ENCODE data around the gene C16orf92.

Gene C16orf92

DNA sequence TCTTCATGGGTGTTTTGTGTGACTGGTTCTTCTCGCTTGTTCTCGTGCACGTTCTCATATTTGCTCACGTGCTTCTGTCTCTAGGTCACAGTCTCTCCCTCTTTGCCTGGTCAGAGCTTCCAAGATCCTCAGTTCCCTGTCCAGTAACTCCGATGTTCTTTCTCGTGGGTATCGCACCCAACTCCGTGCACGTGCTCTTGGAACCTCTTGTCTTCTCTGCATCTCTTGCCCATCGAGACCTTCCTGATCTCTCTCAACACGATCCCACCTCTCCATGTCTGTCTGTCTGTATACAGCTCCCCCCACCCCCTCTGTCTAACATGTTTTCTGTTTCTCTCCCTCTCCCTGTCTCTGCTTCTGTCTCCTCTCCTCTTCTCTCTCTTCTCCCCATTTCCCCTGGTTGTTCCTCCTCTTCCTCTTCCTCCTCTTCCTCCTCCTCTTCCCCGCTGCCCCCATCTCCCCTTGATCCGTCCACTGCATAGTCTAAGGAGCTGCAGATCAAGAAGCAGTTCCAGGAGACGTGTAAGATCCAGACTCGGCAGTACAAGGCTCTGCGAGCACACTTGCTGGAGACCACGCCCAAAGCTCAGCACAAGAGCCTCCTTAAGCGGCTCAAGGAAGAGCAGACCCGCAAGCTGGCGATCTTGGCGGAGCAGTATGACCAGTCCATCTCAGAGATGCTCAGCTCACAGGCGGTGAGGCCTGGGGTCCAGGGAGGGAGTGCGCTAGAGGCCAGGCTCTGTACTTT lies 33.7 kb upstream of the C16orf92 start:
- no peak for FAIRE-seq

DNA sequence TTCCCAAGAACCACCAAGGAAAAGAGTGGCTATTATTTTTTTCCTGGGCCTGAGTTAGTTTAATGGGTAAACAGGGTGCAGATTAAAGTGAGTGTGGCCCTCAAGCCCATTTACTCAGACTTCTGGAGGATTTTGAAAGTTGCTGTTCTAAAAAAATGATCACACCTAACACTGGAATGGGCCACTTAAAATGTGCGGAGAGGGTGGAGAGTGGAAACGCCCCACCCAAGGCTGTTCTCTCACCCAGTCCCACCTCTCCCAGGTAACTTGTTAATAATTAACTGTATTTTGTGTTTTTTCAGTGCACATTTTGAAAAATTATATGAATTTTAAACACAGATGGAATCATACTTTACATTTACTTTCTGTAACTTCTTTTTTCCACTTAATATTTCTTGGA lies 33.0 kb upstream of the C16orf92 start:
- FAIRE-seq: no peak

DNA sequence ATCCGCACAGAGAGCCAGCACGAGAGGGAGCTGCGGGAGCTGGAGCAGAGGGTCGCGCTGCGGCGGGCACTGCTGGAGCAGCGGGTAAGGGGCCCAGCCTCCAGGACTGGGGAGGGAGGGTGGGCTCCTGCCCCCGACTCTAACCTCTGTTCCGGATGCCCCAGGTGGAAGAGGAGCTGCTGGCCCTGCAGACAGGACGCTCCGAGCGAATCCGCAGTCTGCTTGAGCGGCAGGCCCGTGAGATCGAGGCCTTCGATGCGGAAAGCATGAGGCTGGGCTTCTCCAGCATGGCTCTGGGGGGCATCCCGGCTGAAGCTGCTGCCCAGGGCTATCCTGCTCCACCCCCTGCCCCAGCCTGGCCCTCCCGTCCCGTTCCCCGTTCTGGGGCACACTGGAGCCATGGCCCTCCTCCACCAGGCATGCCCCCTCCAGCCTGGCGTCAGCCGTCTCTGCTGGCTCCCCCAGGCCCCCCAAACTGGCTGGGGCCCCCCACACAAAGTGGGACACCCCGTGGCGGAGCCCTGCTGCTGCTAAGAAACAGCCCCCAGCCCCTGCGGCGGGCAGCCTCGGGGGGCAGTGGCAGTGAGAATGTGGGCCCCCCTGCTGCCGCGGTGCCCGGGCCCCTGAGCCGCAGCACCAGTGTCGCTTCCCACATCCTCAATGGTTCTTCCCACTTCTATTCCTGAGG lies 32.0 kb upstream of the C16orf92 start:
- no peak for FAIRE-seq

DNA sequence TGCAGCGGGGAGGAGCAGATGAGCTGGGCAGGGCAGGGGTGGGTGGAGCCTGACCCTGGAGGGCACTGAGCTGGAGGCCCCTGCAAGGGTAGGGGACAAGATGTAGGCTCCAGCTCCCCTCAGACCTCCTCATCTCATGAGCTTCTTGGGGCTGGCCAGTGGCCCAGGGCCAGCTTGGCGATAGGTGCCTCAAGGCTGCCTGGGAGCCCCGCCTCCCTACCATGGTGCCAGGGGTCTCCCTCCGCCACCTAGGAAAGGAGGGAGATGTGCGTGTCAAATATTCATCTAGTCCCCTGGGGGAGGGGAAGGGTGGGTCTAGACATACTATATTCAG lies 31.5 kb upstream of the C16orf92 start:
- no peak for FAIRE-seq

DNA sequence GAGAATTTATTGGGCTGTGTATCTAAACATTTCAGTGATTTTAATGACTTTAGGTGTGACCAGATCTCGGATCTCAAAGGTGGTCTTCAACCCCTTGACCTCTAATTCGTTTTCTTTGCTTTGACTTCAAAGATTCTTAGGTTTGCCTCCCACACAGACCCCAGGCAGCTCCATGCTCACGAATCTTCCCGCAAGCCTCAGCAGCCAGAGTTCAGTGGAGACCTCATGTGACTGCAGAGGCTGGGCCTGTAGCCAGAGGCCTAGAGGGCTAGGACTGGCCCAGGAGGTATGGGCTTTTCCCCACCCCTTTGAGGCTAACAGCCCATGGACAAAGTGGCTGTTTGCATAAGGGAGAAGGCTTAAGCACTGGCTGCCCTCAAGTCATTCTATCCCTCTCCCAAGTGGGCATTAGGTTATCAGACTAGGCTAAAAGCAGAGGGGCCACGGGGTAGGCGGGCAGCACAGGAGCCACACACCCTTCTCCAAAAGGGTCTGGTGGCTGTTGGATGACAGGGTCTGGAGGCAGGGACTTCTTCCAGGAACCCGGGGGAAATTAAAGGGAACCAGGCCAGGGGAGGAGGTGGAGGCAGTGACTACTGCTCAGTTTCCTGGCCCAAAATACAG lies 30.5 kb upstream of the C16orf92 start:
- FAIRE-seq: no peak

DNA sequence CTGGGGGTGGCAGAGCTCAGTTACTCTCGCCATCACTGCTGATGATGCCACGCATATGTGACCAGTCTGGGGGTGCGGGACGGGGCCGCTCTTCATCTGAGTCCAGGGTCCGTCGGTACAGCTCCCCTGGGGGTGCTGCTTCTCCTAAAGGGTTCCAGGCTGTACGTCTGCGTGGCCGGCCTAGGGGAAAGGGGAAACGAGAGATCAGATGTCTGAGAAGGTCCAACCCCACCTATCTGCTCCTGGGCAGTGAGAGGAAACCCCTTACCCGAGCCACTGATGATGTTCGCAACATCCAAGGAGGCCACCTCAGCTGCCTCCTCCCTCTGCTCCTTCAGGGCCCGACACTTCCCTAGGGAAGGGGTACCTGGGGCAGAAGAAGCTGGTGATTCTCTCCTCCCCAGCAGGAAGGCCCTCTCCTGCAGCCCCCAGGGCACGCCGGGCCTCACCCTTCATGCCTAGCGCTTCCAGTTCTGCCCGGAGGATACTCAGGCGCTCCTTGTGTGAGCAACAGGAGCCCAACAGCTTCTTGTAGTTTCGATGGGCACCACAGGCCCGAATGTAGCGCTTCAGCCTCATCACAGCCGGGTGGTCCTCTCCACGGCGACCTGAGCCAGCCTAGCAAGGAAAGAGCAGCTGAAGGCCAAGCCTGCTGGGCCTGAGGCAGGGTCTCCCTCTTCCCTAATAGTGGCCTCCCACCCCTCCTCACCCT lies 29.7 kb upstream of the C16orf92 start:
- no peak for FAIRE-seq

DNA sequence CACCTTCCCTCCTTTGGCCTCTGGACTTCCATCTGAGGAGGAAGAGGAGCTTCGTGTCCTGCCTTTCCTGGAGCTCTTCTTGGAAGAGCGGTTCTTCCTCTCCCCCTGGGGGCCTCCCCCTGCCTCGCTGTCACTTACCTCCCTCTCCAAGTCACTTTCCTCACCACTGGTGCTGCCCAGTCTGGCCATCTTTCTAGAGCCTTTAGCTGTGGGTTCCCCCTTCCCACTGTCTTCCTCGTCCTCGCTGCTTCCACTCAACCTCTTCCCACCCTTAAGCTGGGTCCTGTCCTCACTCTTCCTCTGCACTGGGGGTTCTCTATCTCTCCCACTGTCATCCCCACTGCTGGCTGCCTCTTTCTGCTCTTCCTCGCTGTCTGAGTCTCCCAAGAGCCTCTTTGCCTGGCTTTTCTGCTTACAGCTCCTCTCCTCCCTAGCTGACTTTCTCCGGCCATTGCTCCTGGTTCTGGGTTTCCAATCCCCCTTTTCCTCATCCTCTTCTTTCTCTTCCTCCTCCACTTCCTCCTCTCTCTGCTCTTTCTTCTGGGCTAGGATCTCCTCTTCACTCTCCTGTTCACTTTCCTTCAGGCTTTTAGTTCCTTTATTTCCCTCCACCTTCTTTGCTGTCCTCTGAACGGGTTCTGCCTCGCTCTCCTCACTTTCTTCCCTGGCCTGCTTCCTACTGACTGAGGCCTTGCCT lies 28.9 kb upstream of the C16orf92 start:
- FAIRE-seq: no peak

DNA sequence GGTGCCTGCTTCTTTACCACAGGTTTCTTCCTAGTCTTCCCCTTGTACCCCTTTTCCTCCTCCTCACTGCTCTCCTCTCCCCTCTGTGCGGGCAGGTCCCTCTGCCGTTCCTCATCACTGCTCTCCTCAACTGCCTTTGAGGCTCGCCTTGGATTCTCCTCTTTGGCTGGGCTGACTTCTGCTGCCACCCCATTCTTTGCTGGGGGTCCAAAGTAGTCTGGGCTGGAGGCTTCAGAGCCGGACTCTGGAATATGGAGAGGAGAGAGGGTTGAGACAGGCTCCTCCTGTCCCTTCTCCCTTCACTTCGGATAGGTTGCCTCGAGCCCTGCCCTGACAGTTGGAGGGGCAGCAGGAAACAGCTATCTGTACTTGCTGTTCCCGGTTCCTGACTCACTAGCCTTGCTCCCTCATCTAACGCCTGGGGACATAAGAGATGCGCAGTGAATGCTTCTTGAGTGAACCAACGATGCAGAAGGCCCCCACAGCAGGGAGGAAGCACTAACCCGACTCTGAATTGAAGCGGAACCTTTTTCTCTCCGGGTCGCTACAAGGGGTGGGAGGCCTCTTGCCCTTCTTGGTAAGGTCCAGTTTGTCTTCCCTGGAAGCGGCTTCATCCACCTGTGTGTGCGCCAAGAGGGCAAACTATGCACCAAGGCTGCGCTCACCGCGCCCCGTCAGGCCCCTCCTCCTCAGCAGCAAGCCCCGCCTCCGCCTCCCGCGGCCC lies 28.2 kb upstream of the C16orf92 start:
- no peak for FAIRE-seq

DNA sequence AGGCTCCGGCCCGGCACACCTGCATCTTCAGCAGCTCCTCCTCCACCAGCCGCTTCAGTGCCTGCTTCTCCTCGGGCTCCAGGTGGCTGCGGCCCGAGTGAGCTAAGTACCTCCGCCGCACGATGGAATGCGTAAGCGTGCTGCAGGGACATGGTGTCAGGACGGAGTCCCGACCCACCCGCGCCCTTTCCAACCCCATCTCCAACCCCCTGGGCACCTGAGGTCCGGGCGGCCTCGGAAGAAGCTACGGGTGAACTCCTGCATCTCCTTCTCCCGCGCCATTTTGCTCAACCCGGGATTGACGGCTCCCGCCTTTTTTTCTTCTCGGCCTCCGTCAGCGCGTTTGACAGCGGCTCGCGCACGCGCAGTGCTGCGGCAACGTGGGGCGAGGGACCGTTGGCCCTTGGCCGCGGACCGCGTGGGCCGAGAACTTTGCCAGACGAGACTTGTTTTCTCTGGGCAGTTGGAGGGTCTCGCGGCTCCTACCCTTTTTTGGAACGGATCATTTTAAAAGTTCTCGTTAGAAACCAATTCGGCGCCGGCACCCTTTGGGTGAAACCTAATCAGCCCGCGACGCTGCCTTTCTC lies 27.6 kb upstream of the C16orf92 start, which contains the start of gene HIRIP3:
Gene HIRIP3 (minus strand): TSS at position 294 of the 587 bp plus-strand sequence. CDS start 12 bp downstream, at position 282.
- FAIRE-seq: no peak

DNA sequence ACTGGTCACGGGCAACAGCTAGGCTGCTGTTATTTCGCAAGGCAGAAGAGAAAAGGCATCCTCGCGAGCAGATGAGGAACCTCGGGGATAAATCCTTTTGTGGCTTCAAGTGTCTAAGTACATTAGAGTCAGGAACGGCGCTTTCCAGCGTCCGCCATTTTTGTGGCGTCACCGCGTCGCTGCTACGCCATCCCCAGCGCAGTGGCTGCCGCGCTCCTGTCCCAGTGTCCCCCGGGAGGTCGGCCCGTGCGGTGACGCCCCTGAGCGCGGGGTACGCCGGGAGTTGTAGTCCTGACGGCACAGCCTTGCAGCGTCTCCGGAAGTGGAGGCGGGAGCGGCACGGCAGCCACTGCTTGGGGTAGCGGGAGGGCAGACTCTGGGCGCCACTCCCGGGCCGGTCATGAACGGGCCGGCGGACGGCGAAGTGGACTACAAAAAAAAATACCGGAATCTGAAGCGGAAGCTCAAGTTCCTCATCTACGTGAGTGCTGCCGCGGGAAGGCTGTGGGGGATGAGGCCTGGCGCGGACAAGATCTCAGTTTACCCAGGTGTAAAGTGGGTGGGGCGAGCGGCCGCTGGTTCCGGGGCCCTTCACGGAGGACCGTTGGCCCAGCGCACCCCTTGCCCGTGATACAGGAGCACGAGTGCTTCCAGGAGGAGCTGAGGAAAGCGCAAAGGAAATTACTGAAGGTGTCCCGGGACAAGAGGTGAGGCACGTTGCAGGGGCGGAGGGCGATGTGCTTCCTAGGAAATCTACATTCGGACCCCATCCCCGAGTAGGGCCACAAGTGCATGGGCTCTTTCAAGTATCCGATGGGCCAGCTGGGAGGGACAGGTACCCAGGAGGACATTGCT lies 26.9 kb upstream of the C16orf92 start, which contains the start of gene INO80E:
Gene INO80E (plus strand): TSS at position 331 of the 855 bp plus-strand sequence. CDS start 70 bp downstream, at position 401.
- peak; percentile 94 for FAIRE-seq

DNA sequence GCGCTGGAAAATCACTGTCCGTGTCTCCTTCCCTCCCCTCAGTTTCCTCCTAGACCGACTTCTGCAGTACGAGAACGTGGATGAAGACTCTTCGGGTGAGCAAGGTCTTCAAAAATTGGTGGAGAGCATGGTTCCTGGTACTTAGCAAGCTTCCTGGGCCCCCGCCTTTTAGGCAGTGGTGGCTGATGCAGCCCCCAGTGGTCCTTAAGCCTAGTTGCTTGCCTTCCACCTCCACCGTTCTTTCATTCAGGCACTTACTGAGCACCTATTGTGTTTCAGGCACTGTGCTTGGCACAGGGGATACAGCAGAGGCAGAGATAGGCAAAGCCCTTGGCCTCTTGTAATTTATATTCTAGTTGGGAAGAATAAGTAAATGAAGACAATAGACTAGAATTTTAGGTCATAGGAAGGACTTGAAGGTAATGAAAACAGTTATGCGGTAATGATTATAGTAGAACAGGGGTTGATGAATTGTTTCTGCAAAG lies 26.2 kb upstream of the C16orf92 start:
- no peak for FAIRE-seq

DNA sequence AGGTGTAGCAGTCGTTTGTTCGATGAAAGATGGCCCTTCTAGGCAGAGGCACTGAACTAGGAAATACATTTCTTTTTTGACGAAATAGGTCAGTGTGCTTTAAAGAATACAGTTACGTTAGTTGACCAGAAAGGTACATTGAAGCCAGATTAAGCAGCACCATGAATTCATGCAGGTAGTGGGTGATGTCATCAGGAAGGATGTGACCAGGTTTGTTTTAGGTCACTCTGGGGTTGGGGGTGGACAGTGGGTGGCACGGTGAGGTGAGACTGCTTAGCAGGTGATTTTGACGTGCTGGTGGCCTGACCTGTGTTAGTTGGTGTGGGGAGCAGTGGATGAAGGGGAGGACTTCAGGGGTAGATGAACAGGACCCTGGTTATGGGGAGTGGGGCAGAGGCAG lies 23.4 kb upstream of the C16orf92 start:
- no peak for FAIRE-seq

DNA sequence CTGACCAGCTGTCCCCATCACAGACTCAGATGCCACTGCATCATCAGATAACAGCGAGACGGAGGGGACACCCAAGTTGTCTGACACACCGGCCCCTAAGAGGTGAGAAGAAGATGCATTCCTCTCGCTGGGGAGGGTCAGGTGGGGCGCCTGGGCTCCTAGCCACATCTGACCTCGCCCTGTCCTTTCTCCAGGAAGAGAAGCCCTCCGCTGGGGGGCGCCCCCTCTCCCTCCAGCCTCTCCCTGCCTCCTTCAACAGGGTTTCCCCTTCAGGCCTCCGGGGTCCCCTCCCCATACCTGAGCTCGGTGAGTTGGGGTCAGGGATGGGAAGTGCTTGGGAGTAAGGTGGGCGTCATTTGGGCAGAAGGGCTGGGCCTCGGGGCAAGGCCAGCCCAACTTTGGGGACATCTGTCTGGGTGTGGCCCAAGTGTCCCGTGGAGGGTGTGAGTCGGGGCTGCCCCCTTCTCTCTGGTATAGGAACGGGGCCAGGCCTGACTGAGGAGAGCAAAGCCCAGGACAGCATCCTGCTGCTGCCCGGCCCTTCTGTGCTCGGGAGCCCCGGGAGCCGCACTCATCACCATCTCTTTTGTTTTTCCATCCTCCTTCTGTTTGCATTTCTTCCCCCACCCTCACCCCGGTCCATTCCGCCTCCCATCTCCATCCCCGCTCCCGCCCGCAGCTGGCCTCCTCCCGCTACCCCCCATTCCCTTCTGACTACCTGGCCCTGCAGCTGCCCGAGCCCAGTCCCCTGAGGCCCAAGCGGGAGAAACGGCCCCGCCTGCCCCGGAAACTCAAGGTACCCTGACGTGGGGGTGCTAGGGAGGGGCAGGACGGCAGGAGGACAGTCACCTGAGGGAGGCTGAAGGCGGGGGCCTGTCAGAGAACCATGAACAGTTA lies 22.0 kb upstream of the C16orf92 start:
- no peak for FAIRE-seq

DNA sequence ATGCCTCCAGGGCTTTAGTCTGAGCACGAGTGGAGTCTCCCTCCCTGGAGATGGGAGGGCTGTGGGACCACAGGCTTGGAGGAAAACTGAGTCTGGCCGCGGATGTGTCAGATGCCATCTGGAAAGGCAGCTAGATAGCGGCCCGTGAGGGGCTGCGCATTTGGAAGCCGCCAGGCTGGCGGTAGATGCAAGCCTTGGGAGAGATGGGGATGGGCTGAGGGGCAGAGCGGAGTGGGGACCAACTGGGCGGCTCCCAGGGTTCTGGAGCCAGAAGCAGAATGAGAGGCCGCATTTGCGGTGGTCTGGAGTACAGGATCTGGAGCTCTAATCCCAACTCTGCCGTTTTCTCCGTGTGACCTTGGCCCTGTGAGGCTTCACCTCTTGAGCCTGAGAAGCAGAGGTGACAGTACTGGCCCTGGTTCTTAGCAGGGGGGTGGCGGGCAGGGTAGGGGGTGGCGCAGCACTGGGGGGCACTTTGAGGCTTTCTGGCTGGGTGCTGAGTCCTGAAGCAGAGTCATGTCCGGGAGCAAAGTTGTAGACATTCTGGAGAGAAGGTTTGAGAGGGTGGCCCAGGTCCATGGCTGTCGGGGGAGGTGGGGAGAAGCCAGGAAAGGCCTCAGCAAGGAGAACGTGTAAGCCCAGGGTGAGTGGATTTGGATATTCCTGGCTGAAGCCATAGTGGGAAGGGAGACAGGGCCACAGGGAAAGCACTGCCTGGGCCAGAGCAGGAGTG lies 20.2 kb upstream of the C16orf92 start:
- FAIRE-seq: no peak

DNA sequence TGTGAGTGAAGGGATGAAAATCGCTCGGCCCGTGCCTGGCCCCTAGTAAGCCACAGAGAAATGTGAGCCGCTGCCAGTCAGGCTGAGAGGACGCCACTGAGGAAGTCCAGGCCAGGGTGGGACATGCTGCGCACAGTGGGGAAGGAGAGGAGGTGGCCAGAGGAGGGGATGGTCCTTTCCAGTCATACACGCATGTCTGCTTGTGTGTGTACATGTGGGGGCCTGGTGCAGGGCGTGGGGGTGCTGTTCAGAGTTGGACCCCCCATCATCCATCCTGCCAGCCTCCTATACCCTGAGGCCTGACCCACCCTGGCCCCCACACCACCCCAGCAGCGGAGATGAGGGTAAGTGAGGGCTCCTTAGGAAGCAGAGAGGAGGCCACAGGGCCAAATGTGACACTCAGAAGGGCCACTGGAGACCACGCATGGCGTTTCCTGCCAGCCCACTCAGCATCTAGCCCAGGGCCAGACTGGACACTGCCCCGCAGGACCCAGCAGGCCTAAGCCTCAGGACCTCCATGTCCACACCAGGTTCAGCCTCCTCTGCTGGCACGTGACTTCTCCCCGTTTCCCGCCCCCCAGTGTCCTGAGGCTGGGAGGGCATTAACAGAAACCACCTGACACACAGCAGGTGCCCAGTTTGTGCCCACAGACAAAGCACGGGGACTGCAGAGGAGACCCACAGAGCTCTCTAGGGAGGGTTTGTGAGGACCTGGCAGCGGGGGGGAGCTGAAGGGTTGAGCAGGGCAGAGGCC lies 19.2 kb upstream of the C16orf92 start:
- no peak for FAIRE-seq

DNA sequence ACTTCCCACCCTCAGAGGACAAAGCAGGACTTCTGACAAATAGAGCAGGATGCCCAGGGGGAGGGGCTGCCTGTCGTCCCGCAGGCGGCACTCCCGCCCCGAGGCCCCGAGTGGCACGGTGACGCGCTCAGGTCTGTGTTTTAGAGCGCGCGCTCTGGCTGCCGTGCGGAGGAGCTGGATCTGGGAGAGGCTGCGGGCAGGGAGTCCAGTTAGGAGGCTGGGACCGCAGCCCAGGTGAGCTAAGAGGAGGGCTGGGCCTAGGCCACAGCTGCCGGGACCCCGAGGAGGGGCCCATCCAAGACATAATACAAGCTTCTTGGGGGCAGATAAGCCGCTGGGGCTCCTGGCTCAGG lies 18.6 kb upstream of the C16orf92 start:
- no peak for FAIRE-seq

DNA sequence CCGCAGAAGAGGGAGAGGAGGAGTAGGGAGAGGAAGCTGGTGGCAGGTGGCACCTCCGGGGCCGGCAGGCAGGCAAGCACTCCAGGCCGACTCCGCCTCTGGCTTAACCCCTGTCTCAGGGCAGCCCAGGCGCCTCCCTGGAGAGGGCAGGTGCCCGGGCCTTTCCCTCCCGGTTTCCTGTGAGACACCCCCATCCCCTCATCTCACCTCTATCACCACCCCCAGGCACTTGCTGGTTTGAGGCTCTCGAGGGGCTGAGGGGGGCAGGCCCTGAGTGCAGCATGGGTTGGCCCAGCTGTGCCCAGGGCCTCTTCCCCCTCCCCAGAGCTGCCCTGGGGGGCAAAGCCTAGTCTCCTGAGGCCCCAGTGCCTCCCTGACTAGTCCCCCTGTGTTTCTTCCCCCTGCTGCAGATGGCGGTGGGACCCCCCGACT lies 18.2 kb upstream of the C16orf92 start:
- no peak for FAIRE-seq
